ENCODE data around the gene DNAJC17.

DNAJC17 gene

DNA sequence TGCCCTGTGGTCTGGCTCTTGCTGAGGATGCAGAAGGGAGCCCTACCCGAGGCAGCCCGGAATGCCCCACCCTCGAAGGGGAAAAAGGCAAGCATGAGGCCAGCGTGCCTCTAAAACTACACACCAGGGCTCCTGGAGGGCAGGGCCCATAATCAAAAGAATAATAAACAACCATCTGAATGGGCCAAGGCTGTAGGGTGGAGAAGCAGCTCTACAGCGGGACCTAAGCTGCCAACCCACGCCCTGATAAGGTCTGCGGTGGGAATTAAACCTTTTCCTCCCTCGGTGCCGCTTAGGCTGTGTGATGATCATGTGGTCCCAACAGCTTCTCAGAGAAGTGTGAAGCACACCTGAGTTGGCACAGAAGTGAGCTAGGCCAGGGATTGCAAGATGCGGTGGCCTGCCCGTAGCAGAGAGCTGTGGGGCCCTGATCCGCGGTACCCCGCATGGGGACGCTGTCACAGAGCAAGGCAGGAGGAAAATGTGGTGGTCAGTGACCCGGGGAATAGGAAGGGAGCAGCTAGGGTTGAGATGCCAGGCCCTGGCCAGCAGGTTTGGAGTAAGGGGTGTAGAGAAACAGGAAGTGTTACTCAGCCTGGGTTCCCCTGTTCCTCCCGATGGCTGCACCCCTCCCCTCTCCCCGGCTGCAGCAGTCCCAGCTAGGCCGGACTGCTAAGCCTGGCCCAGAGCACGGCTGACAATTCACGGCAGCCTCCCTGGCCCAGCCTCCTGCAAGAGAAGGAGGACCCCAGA is 38.6 kb downstream of the DNAJC17 start:
- H3K27ac ChIP-seq: peak overlapping the region; percentile 93
- DNase-seq (ENCODE audit: low read depth, low spot score): no peak

GRCh38 chr15:40767838-40768500 is 39.3 kb downstream of the DNAJC17 start:
- peak overlapping the region; percentile 93 for H3K27ac ChIP-seq
- DNase-seq (ENCODE audit: low read depth, low spot score): no peak

DNA sequence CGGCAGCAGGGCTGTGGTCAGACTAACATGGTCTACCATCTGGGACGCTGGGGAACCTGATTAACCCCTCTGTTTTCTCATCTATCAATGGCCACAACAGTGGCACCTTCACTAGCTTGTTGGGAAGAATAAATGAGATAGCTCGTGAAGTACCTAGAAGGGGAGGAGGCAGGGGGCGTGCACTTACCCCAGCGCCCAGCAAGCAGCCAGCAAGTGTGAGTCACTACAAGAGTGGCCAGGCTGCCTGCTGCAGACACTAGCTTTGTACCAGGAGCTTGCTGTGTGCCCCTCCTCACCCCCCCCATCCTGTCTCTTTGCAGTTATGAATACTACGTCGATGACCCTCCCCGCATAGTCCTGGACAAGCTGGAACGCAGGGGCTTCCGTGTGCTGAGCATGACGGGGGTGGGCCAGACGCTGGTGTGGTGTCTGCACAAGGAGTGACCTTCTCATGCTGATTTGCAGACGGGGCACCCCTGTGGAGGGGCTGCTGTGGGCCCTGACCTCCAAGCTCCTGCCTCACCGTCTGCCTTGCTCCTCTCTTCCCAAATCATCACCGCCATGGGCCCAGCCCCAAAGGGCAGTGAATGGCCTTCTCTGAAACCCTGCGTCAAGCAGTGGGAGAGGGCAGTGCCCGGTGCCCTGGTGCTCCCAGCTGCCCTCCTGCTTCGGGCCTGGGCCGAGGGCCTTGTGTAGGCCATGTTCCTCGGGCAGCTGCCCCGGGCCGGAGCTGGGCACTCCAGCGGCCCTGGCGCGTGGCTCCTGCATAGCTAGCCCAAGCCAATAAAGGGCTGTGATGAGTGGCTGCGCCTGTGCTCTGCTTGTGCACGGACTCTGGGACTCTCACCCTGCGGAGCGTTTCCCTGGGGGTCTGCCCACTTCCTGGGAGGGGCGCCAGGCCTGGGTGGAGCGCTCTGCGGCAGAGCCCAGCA is 40.1 kb downstream of the DNAJC17 start:
- H3K27ac ChIP-seq: peak overlapping the region; percentile 47
- no peak for DNase-seq (ENCODE audit: low read depth, low spot score)

DNA sequence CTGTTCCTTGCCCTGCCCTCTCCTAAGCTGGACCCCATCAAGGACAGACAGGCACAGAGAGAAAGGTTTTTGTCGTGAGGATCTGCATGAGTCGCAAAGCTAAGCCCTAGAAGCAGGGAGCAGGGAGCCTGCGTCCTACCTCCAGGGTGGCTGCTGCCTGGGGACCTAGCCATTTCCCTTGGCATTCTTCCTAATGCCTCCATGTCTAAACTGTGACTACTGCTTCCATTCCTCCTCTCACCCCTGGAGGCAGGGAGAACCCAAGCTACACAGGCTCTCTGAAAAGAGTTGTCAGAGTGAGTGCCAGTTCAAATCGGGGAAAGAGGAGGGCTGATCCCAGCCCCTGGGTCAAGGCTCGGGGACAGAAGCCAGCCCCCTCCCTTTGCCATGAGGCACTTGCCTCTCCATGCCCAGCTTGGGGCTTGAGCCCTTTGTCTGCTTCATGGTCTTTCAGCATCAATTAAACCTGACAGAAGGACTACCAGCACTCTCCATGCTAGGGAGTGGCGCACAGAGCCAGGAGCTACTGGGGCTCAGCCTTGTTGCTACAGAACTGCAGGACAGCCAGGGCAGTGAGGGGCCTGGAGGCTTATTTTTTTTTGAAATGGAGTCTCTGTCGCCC is 41.0 kb downstream of the DNAJC17 start:
- peak overlapping the region; percentile 47 for H3K27ac ChIP-seq

DNA sequence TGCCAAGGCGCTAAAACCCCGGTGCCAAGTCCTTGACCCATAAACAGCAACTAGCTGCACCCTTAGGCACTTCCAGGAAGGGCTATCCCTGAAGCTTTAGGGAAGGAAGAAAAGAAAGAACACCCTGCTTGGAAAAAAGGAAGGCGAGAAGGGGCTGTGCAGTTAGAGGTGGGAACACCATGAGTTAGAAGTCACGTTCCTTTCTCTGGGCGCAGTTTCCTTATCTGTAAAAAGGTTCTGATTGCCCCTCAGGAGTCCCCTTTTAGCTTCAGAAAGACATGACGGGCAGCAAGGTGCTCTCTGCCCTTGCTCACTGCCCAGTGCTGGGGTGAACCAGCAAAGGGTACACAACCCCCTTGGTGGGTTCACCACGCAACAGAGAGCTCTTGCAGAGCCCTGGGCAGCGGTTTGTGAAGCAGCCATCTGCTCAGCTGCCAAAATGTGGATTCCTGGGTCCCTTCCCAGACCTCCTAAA is 42.6 kb downstream of the DNAJC17 start:
- H3K27ac ChIP-seq: peak overlapping the region; percentile 47
- DNase-seq (ENCODE audit: low read depth, low spot score): no peak

More for the DNA sequence above, 41.0 kb downstream of the DNAJC17 start:
- no peak for DNase-seq (ENCODE audit: low read depth, low spot score)

DNA sequence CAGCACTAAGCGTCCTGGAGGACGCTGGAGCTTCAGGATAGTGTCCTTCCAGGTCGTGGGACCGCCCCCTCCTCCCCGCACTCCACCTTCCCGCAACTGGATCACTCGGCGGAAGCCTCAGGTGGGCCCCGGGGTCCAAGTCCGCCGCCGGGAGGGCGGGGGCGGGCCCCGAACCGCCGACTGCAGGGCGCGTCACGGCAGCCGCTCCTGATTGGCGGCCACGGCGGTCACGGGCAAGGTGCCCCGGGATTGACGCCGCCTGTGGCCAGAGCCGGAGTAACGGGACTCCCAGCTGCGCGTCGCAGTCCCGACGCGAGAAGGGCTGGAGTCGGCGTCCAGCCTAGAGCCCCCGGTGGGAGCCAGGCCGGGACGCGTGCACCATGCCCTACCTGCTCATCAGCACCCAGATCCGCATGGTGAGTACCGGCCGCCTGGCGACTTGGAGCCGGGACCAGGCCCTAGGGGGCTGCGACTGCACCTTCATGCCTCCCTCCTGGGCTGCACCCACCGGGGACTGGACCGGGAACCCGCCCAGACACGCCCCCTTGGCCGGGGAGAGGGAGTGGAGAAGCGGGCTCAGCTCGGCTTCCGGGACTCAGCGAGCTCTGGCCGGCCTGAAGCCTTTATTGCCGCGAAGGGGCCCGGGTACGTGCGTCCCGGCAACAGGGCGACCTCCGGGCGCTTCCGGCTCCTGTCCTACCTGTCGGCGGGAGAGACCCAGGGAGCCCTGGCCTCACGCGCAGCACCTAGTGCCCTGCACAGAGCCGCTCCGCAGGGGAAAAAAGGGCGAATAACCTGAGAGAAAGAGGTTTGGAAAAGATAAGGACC is 43.3 kb downstream of the DNAJC17 start, which contains the start of gene GCHFR:
GCHFR (plus strand) TSS at position 268 of the 828 bp plus-strand sequence; CDS start at position 381, 113 bp downstream.
- DNase-seq (ENCODE audit: low read depth, low spot score): no peak
- peak within 1 kb of the TSS; percentile 47 for H3K27ac ChIP-seq

- no peak for DNase-seq (ENCODE audit: low read depth, low spot score)
- H3K27ac ChIP-seq: peak overlapping the region; percentile 47
Observed at GRCh38 chr15:40762919-40763800, 44.1 kb downstream of the DNAJC17 start.

GRCh38 chr15:40759961-40760360 is 47.3 kb downstream of the DNAJC17 start:
- no peak for DNase-seq (ENCODE audit: low read depth, low spot score)
- no peak overlapping the region for H3K27ac ChIP-seq

- H3K27ac ChIP-seq: no peak overlapping the region
- DNase-seq (ENCODE audit: low read depth, low spot score): no peak
Observed at GRCh38 chr15:40756938-40757337, 50.3 kb downstream of the DNAJC17 start.

DNA sequence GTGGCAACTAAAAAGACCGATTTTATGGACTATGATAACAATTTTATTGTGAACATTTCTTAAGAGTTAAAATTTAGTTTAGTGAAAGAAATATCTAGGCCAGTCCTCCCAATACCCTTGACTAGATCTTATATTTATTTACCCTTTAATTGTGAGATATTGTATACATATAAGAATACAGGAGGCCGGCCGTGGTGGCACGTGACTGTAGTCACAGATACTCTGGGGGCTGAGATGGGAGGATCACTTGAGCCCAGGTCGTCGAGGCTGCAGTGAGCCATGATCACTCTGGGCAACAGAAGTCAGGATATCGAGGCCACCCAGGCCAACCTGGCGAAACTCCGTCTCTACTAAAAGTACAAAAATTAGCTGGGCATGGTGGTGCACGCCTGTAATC is 51.5 kb downstream of the DNAJC17 start:
- DNase-seq (ENCODE audit: low read depth, low spot score): no peak
- H3K27ac ChIP-seq: peak overlapping the region; percentile 50

- DNase-seq (ENCODE audit: low read depth, low spot score): peak; percentile 37
- peak within 1 kb of the TSS; percentile 50 for H3K27ac ChIP-seq
Observed at GRCh38 chr15:40754883-40755811, 52.1 kb downstream of the DNAJC17 start, which contains the start of gene RMDN3. RMDN3 (minus strand) TSS chr15:40755254; CDS start chr15:40754783, 471 bp downstream.

DNA sequence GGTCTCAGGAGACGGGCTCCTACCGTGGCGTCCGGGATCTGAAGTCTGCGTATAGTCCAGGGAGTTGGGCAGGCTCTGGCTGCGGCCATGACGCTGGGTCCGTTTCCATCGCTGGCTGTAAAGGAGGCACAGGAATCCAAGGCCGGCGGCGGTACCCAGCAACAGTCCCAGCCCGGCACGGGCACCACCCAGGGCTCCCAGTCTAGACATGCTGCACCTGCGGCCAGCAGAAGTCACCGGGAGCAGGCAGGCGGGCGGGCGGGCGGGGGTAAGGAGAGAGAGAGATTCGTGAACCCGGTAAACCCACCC is 52.7 kb downstream of the DNAJC17 start:
- H3K27ac ChIP-seq: peak overlapping the region; percentile 50
- no peak for DNase-seq (ENCODE audit: low read depth, low spot score)

- H3K27ac ChIP-seq: no peak overlapping the region
Observed at GRCh38 chr15:40751745-40752144, 55.5 kb downstream of the DNAJC17 start.

GRCh38 chr15:40750885-40751284 is 56.4 kb downstream of the DNAJC17 start:
- DNase-seq (ENCODE audit: low read depth, low spot score): no peak
- H3K27ac ChIP-seq: no peak overlapping the region

More at GRCh38 chr15:40751745-40752144, 55.5 kb downstream of the DNAJC17 start:
- DNase-seq (ENCODE audit: low read depth, low spot score): no peak

- no peak overlapping the region for H3K27ac ChIP-seq
- no peak for DNase-seq (ENCODE audit: low read depth, low spot score)
Observed at GRCh38 chr15:40749151-40749630, 58.1 kb downstream of the DNAJC17 start.

GRCh38 chr15:40747685-40748631 is 59.3 kb downstream of the DNAJC17 start:
- no peak for DNase-seq (ENCODE audit: low read depth, low spot score)
- H3K27ac ChIP-seq: no peak overlapping the region

Data from epithelial cell of prostate (primary cell).